ENCODE data around the gene ZFAND4.
"Not testable (repeated sequence)": the region's sequence is repeated elsewhere in the genome, so short reads cannot be mapped to it uniquely, and the experiment has no call there.

Gene ZFAND4

GRCh38 chr10:45586028-45586824, 86.3 kb downstream of the ZFAND4 start:
- Mint-ChIP-seq H3K4me1 (ENCODE audit: low read depth) (peaks cover 20% of the 10 kb centered on the region), H3K9me3 (ENCODE audit: low read depth) (peaks cover 4% of the 10 kb centered on the region), H3K4me3 (no peak overlapping the region), H3K36me3 (peaks cover 24% of the 10 kb centered on the region), H3K27ac (no peak overlapping the region), H3K27me3 (no peaks in the 10 kb centered on the region)

- peaks cover 30% of the 10 kb centered on the region for H3K4me1 Mint-ChIP-seq (ENCODE audit: low read depth)
- no peak overlapping the region for H3K27ac Mint-ChIP-seq
- no peaks in the 10 kb centered on the region for H3K27me3 Mint-ChIP-seq
- H3K4me3 Mint-ChIP-seq = no peak overlapping the region
- H3K36me3 Mint-ChIP-seq = peaks cover 22% of the 10 kb centered on the region
- peaks cover 4% of the 10 kb centered on the region for H3K9me3 Mint-ChIP-seq (ENCODE audit: low read depth)
Observed at GRCh38 chr10:45585131-45585530, 87.4 kb downstream of the ZFAND4 start.

GRCh38 chr10:45582386-45582781, 90.2 kb downstream of the ZFAND4 start:
- Mint-ChIP-seq H3K27ac (peak overlapping the region; percentile 94), H3K27me3 (no peaks in the 10 kb centered on the region), H3K4me1 (ENCODE audit: low read depth) (peaks cover 35% of the 10 kb centered on the region), H3K9me3 (ENCODE audit: low read depth) (no peaks in the 10 kb centered on the region), H3K4me3 (peak overlapping the region; percentile 89), H3K36me3 (peaks cover 10% of the 10 kb centered on the region)

DNA sequence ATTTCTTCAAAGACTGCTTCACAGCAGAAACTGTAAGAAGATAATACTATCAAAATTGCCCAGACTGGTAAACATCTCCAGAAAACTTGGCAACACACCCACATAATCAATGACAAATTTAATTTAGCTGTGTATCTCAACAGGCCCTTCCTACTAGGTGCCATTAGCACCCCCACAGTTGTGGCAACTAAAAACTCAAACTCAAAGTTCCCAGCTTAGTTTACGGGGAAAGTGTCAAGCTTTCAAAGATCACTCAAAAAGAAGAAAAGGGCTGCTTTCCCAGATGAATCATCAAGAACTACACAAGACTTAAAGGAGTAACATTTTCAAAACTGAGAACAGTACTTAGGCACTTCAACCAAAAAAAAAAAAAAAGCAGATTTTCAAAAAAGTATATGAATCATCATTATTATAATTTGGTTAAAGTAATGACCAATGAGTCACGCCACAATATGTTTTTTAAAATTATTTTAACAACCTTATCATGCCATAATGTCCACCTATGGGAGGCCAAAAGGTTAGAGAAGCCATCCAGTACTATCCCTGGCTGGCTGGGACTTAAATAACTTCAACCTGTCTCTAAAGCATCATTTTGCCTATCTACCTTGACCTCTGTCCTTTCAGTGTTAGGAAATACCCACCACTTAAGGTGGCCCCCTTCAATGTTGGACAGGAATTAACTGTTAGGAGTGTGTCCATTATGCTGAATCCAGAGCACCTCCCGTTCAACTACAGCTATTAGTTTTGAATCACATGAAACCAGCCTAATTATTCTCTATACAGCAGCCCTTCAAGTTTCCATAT, 90.8 kb downstream of the ZFAND4 start:
- H3K27me3 Mint-ChIP-seq = no peaks in the 10 kb centered on the region
- peaks cover 8% of the 10 kb centered on the region for H3K36me3 Mint-ChIP-seq
- H3K27ac Mint-ChIP-seq = peak overlapping the region; percentile 94
- H3K4me3 Mint-ChIP-seq = peak overlapping the region; percentile 89
- peaks cover 39% of the 10 kb centered on the region for H3K4me1 Mint-ChIP-seq (ENCODE audit: low read depth)
- no peaks in the 10 kb centered on the region for H3K9me3 Mint-ChIP-seq (ENCODE audit: low read depth)

- Mint-ChIP-seq H3K4me1 (ENCODE audit: low read depth) (peaks cover 38% of the 10 kb centered on the region), H3K4me3 (peak overlapping the region; percentile 89)
Observed at GRCh38 chr10:45581216-45581549, 91.4 kb downstream of the ZFAND4 start.

GRCh38 chr10:45580371-45581215, 92.0 kb downstream of the ZFAND4 start:
- peak overlapping the region; percentile 98 for H3K27ac Mint-ChIP-seq
- peaks cover 37% of the 10 kb centered on the region for H3K4me1 Mint-ChIP-seq (ENCODE audit: low read depth)
- H3K27me3 Mint-ChIP-seq = no peaks in the 10 kb centered on the region
- H3K36me3 Mint-ChIP-seq = peaks cover 4% of the 10 kb centered on the region
- H3K9me3 Mint-ChIP-seq (ENCODE audit: low read depth) = no peaks in the 10 kb centered on the region
- peak overlapping the region; percentile 89 for H3K4me3 Mint-ChIP-seq

More at GRCh38 chr10:45581216-45581549, 91.4 kb downstream of the ZFAND4 start:
- Mint-ChIP-seq H3K36me3 (peaks cover 7% of the 10 kb centered on the region), H3K27me3 (no peaks in the 10 kb centered on the region), H3K27ac (peak overlapping the region; percentile 98), H3K9me3 (ENCODE audit: low read depth) (no peaks in the 10 kb centered on the region)

DNA sequence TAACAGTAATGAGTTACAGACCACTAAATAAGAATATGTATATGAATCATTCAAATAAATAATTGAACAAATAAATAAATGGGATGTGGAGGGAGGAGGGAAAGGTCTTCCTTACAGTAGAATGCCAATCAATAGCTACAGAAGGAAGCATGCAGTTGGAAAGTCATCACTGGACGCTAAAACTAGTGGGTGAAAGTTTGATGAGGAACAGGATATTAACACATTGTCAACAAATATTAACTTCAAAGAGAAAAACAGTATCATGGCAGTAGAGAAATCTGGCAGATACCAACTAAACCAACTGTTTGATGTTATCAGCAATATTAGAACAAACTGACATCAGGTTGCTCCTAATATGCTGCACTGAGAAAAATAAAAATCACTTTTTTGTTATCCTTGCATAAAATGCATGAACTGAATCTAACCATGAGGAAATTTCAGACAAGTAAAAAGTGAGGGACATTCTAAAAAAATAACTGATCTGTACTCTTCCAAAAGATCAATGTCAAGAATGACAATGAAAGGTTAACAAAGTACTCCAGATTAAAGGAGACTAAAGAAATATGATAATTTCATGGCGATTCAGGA, 94.1 kb downstream of the ZFAND4 start:
- Mint-ChIP-seq H3K4me1 (ENCODE audit: low read depth) (peaks cover 37% of the 10 kb centered on the region), H3K27ac (peak overlapping the region; percentile 59), H3K36me3 (no peaks in the 10 kb centered on the region), H3K9me3 (ENCODE audit: low read depth) (no peaks in the 10 kb centered on the region), H3K4me3 (peak overlapping the region; percentile 54), H3K27me3 (no peaks in the 10 kb centered on the region)

- Mint-ChIP-seq H3K9me3 (ENCODE audit: low read depth) (no peaks in the 10 kb centered on the region), H3K4me3 (no peak overlapping the region), H3K27ac (no peak overlapping the region), H3K27me3 (no peaks in the 10 kb centered on the region), H3K36me3 (peaks cover 2% of the 10 kb centered on the region), H3K4me1 (ENCODE audit: low read depth) (peaks cover 31% of the 10 kb centered on the region)
Observed at GRCh38 chr10:45575966-45576597, 96.5 kb downstream of the ZFAND4 start.

DNA sequence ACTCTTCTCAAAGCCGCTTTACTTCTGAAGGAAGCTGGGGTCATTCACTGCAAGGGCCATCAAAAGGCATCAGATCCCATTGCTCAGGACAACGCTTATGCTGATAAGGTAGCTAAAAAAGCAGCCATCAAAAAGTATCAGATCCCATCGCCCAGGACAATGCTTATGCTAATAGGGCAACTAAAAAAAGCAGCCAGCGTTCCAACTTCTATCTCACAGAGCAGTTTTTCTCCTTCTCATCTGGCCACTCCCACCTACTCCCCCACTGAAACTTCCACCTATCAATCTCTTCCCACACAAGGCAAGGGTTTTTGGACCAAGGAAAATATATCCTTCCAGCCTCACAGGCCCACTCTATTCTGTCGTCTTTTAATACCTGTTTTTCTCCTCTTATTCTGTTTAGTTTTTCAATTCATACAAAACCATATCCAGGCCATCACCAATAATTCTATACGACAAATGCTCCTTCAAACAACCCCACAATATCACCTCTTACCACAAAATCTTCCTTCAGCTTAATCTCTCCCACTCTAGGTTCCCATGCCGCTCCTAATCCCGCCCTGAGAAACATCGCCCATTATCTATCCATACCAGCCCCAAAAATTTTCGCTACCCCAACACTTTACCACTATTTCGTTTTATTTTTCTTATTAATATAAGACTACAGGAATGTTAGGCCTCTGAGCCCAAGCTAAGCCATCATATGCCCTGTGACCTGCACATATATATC, 97.4 kb downstream of the ZFAND4 start:
- peaks cover 24% of the 10 kb centered on the region for H3K4me1 Mint-ChIP-seq (ENCODE audit: low read depth)
- H3K36me3 Mint-ChIP-seq; H3K27me3 Mint-ChIP-seq; H3K9me3 Mint-ChIP-seq (ENCODE audit: low read depth); H3K27ac Mint-ChIP-seq; H3K4me3 Mint-ChIP-seq: not testable (repeated sequence)

GRCh38 chr10:45569471-45569870, 103.1 kb downstream of the ZFAND4 start:
- peaks cover 2% of the 10 kb centered on the region for H3K36me3 Mint-ChIP-seq
- no peaks in the 10 kb centered on the region for H3K9me3 Mint-ChIP-seq (ENCODE audit: low read depth)
- peaks cover 30% of the 10 kb centered on the region for H3K4me1 Mint-ChIP-seq (ENCODE audit: low read depth)
- no peak overlapping the region for H3K27ac Mint-ChIP-seq
- H3K27me3 Mint-ChIP-seq = no peaks in the 10 kb centered on the region
- no peak overlapping the region for H3K4me3 Mint-ChIP-seq

DNA sequence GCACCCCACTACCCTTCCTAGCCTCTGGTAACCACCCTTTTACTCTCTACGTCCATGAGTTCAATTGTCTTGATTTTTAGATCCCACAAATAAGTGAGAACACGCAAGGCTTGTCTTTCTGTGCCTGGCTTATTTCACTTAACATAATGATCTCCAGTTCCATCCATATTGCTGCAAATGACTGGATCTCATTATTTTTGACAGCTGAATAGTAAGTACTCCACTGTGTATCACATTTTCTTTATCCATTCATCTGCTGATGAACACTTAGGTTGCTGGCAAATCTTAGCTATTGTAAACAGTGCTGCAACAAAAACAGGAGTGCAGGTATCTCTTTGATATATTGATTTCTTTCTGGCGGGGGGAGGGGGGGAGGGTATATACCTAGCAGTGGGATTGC, 106.2 kb downstream of the ZFAND4 start:
- Mint-ChIP-seq H3K4me3 (no peak overlapping the region), H3K27ac (no peak overlapping the region), H3K36me3 (no peaks in the 10 kb centered on the region), H3K9me3 (ENCODE audit: low read depth) (no peaks in the 10 kb centered on the region), H3K27me3 (no peaks in the 10 kb centered on the region), H3K4me1 (ENCODE audit: low read depth) (peaks cover 41% of the 10 kb centered on the region)

All from activated naive CD8-positive, alpha-beta T cell (primary cell).